Measurements from ENCODE around the gene MAP2K3.
"Not testable (repeated sequence)": the region's sequence is repeated elsewhere in the genome, so short reads cannot be mapped to it uniquely, and the experiment has no call there.

MAP2K3 gene

DNA sequence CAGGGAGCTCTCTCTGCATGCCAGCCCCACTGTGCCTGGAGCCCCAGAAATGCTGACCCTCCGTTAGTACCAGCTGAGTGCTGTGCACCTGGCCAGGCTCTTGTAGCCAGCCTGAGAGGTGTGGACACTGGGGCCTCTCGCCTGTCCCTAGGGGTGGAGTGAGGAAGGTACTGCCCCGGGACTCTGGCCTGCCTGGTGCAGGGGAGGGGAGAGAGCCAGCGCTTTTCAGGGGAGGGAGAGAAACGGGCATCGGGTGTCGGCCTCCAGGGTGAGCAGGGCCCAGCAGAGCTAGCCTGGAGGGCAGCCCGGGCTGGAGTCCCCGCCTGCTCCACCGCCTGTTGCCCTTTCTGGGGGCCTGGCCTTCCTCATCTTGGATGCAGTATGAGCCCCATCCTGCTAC lies 13.1 kb downstream of the MAP2K3 start:
- no peak for DNase-seq

GRCh38 chr17:21298056-21298982 lies 13.8 kb downstream of the MAP2K3 start:
- no peak for DNase-seq

DNA sequence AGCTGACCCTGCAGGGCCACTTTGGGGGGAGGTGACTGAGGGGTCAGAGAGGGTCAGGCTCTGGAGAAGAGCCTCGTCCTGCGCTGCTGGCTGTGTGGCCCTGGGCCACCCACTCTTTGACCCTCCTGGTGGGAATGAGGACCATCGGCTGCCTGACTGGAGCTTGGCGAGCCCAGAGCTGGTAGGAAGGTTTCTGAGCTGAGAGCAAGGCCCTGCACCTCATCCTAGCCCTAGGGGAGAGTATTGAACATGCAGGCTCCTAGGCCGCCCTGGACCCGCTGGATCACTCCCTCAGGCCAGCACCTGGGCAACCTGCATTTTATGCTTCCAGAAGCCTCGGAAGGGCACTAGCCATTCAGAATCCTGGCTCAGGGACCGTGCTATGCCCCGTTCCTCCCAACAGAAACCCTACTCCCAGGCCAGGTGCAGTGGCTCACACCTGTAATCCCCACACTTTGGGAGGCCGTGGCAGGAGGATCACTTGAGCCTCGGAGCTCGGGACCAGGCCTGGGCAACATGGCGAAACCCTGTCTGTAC lies 14.5 kb downstream of the MAP2K3 start:
- no peak for DNase-seq

- DNase-seq: no peak
Measured at GRCh38 chr17:21299981-21300600, 15.6 kb downstream of the MAP2K3 start.

GRCh38 chr17:21300601-21301571 lies 16.4 kb downstream of the MAP2K3 start:
- DNase-seq: no peak

- DNase-seq: no peak
Measured at GRCh38 chr17:21301593-21302550, 17.4 kb downstream of the MAP2K3 start.

DNA sequence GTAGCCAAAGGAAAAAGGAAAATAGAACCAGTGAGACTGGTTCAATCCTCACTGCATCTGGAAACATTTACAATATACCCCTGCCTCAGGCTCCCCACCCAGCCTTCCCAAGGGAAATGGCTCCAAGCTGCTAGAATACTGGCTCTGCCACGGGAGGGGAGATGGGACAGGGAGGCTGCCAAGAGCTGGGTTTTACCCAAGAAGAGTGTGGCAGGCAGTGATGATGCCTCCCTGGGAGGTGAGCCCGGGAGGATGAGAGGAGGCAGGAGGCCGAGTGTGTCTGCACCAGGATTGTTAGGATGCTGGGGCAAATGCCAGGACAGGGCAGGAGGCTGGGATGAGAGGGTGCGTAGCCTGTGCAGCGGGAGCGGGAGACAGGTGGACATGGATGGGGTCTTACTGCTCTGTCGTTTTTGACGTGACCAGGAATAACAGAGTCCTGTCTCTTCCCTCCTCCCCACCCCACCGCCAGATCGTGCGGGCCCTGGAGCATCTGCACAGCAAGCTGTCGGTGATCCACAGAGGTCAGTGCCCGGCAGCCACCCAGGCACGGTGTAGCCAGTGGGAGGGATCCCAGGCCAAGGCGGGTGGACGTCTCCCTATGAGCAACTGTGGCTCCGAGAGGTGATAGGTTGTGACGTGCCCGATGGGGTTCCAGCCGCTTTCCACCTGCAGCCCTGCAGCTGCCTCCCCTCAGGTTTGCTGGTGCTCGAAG lies 18.4 kb downstream of the MAP2K3 start:
- no peak for DNase-seq

DNA sequence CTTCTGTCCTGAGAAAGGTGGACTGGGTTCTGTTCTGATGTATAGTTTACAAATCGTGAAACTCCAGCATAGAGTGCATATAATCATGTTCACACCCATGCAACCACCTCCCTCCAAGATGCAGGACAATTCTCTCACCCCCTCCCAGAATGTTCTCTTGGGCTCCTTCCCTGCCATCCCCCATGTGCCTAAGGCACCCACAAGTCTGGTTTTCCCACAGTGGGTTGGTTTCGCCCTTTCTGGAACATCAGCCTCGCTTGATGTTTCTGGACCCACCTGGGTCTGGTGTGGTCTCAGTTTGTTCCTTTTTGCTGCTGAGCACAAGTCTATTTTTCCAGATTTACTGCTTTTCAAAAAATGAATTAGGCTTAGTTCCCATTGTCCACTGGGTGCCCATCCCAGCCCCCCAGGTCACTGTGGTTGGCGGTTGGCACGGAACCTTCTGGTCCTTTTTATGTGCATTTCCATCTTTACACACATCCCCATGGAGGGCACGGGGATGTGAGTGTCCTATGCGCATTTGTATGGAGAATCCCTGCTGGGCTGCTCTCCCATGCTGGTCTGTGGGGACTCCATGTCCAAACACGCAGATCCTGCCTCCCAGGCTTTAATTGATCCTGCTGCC lies 19.0 kb downstream of the MAP2K3 start:
- DNase-seq: no peak

DNA sequence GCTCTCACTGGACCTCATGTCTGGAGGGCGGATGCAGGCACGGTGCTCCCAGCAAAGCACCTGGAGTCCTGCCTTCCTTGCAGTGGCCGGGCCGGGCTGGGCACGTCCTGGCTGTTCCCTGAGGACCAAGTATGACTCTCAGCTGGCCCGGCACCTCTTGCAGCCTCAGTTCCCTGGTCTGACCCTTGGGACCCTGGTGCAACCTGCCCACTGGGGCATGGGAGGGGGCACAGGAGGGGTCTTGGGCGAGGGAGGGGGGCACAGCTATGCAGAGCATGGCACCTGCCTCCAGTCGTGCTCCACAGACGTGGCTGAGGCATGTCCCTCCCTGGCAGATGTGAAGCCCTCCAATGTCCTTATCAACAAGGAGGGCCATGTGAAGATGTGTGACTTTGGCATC lies 19.6 kb downstream of the MAP2K3 start:
- DNase-seq: no peak

DNA sequence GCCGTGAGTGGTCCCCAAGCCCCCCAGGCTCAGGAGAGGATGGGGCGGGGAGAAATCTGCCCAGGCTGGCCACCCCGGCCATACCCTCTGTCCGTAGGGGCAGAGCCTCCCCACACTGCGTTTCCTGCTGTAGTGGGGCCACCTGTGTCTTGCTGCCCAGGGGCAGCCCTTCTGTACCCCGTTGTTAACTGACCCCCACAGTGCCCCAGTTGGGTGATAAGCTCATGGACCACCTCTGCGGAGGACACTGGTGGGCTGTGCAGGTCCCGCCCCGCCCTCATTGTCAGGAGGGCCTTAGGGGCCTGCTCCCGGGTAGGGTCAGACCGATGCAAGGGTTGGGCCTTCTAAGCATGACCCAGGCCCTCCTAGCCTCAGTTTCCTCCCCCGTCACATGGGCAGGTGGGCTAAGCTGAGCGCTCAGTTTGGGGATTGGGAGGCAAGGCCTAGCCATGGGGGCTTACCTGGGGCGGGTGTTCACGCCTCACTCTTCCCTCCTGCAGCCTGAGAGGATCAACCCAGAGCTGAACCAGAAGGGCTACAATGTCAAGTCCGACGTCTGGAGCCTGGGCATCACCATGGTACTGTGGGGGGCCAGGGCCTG lies 20.1 kb downstream of the MAP2K3 start:
- DNase-seq: not testable (repeated sequence)

DNA sequence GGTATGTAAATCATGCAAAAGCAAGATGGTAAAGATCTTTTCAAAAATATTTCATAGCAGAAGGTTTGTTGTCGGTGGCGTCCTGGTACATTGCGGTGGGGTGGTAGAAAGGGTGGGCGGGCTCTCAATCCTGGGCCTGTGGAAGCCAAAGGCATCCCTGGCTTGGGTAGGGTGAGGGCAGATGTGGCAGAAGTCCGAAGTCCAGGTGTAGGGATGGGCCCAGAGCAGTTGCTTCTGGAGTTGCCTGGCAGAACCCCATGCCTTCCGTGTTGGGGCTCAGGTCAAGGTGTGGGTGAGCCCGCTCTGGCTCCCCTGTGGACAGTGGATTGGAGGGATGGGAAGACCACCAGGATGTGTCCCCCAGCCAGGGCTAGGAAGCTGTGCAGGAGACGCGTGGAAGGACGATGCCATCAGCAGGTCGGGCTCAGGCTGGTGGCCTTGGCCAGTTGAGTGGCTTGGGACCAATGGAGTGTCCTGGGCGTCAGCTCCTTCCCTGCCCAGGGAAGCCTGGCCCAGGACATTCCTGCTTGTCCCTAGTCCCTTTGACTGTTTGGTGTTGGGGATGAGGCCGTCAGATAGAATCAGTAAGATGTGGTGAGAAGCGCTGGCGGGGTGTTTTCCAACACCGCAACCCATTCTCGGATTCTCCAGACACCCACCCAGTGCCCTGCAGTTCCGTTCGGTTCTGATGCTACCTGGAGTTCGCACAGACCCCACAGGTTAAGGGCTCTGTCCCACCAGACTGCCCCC lies 21.1 kb downstream of the MAP2K3 start:
- not testable (repeated sequence) for DNase-seq

- not testable (repeated sequence) for DNase-seq
Measured at GRCh38 chr17:21306611-21307272, 22.2 kb downstream of the MAP2K3 start.

- not testable (repeated sequence) for DNase-seq
Measured at GRCh38 chr17:21307273-21307625, 22.7 kb downstream of the MAP2K3 start.

GRCh38 chr17:21308931-21309381 lies 24.4 kb downstream of the MAP2K3 start:
- not testable (repeated sequence) for DNase-seq

- DNase-seq: not testable (repeated sequence)
Measured at GRCh38 chr17:21310061-21310765, 25.7 kb downstream of the MAP2K3 start.

- DNase-seq: not testable (repeated sequence)
Measured at GRCh38 chr17:21310766-21311602, 26.5 kb downstream of the MAP2K3 start.

DNA sequence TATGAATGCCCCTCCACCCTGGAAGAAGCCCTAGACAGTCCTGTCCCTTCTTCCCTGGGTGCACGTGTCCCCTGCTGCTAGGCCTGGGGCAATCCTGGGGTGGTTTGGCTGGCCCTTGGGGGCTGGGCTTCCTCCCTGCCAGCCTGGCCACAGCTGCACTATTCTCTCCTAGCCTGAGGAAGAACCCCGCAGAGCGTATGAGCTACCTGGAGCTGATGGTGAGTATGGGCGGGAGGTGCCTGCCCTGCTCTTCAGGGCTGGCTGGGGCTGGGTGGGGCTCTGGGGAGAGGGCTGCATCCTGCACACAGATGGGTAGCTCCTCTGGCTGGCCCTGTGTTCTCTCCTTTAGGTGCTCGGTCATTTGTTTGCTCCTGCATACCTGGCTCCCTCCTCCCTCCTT lies 28.8 kb downstream of the MAP2K3 start:
- no peak for DNase-seq

Data from NCI-H446 (cell line).